Endodermal cell (in vitro differentiated cells): Measurements from ENCODE around the gene SLC26A11. TPM values are rescaled to one million over a fixed set of nuclear protein-coding genes. Genes with fewer than 3 reads are reported as not detected.

ENCODE experiments used
- DNase-seq: peaks from one replicate; pipeline ENCODE4 v3.0.0-alpha.2; 2017
- H3K27ac ChIP-seq: 2 replicates; pipeline ENCODE4 v1.5.1; 2013; ENCODE audit warnings: mild to moderate bottlenecking, low read depth, low read length, moderate library complexity
- H3K27me3 ChIP-seq: 2 replicates; pipeline ENCODE4 v1.6.1; 2013; ENCODE audit warnings: mild to moderate bottlenecking, low read length, moderate library complexity; ENCODE audit not compliant: insufficient read depth, control insufficient read depth, poor library complexity, severe bottlenecking
- H3K36me3 ChIP-seq: 2 replicates; pipeline ENCODE4 v1.7.0; 2013; ENCODE audit warnings: mild to moderate bottlenecking, low read length, moderate library complexity; ENCODE audit not compliant: control insufficient read depth, insufficient read depth
- H3K4me1 ChIP-seq: one replicate; pipeline ENCODE4 v1.7.0; 2013; ENCODE audit warnings: low read length; ENCODE audit not compliant: control insufficient read depth, insufficient read depth
- H3K4me3 ChIP-seq: 2 replicates; pipeline ENCODE4 v1.5.1; 2013; ENCODE audit warnings: mild to moderate bottlenecking, low read length, moderate library complexity
- H3K9ac ChIP-seq: 2 replicates; pipeline ENCODE4 v1.6.1; 2013; ENCODE audit warnings: mild to moderate bottlenecking, low read length, moderate library complexity; ENCODE audit not compliant: poor library complexity, severe bottlenecking; ENCODE audit errors: extremely low read depth
- H3K9me3 ChIP-seq: 2 replicates; pipeline ENCODE4 v1.6.1; 2013; ENCODE audit warnings: mild to moderate bottlenecking, low read length, moderate library complexity; ENCODE audit not compliant: control insufficient read depth
- H3K27ac Mint-ChIP-seq: 2 replicates; pipeline ENCODE4 v1.8.0; 2020; ENCODE audit warnings: mixed read lengths
- H3K27me3 Mint-ChIP-seq: 2 replicates; pipeline ENCODE4 v1.8.0; 2021; ENCODE audit warnings: mild to moderate bottlenecking, mixed read lengths; ENCODE audit not compliant: insufficient read depth
- H3K36me3 Mint-ChIP-seq: 2 replicates; pipeline ENCODE4 v1.8.0; 2020; ENCODE audit warnings: low read depth, mixed read lengths
- H3K4me1 Mint-ChIP-seq: 2 replicates; pipeline ENCODE4 v1.8.0; 2020; ENCODE audit warnings: mixed read lengths
- H3K4me3 Mint-ChIP-seq: 2 replicates; pipeline ENCODE4 v1.8.0; 2020; ENCODE audit warnings: mild to moderate bottlenecking, moderate library complexity, mixed read lengths
- H3K9me3 Mint-ChIP-seq: 2 replicates; pipeline ENCODE4 v1.8.0; 2020; ENCODE audit warnings: mild to moderate bottlenecking, mixed read lengths
- WGBS, 2 experiments: methylation state at CpG; one replicate each; pipeline versions ENCODE4 v1.1.5 to v1.1.7; 2013; ENCODE audit warnings: missing lambda C conversion rate in 2 of 2, mixed read lengths in 1 of 2; ENCODE audit not compliant: insufficient coverage in 1 of 2, insufficient read length in 1 of 2; 5-methylcytosine and 5-hydroxymethylcytosine counted together
- total RNA-seq, 2 donors: library from RNA; stranded (reverse); fragmentation: NEBNext Ultra II Directional in 1 of 2; extraction: Animal tissue kit (Norgen Biotek cat#: 25700) in 1 of 2; gene quantifications; 2 replicates in 1 of 2; 3 replicates in 1 of 2; pipeline ENCODE4 v1.2.1, GENCODE V29; 2021
- TF ChIP-seq, protein P1 (sequence below): fragments of 200-600 bp; sonication (generic); conservative IDR thresholded peaks from 2 replicates; pipeline ENCODE4 v1.5.0; 2021; ENCODE audit warnings: antibody characterized with exemption, mild to moderate bottlenecking

Gene SLC26A11
- total RNA-seq, 2 donors from 2014 or later: 43.7 to 48.2 TPM

DNA sequence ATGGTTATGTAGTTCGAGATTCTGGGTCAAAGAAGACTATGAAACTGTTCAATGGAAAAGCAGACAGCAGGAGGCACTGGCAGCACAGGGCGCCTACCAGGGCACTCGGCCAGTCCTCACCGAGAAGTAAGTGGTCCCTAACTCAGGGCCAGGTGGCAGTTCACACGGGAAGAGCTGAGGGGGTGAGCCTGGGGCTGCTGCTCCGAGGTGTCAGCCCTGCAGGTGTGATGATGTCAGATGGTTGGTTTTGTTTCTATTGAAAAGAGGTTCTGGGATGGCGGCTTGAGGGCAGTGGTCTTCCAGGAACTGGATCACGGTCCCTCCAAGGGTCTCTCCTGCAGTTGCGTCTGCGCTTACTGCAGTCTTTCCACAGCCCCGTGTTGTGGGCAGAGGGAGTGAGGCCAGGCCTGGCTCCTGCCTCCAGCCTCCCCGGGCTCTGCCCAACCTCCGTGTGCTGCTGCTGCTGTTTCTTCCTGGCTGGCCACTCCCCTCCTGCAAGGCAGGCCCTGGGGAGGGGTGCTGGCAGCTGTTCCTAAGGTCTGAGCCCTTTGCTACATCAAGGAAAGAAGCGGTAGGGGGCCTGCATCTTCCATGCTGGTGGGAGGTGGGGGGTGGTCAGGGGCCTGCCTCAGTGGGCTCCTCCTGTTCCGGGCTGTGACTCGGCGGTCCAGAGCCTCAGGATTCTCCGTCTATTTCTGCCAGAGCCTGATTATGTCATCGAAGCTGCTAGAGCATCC lies 63.1 kb downstream of the SLC26A11 start:
- TF ChIP-seq, protein P1, sequence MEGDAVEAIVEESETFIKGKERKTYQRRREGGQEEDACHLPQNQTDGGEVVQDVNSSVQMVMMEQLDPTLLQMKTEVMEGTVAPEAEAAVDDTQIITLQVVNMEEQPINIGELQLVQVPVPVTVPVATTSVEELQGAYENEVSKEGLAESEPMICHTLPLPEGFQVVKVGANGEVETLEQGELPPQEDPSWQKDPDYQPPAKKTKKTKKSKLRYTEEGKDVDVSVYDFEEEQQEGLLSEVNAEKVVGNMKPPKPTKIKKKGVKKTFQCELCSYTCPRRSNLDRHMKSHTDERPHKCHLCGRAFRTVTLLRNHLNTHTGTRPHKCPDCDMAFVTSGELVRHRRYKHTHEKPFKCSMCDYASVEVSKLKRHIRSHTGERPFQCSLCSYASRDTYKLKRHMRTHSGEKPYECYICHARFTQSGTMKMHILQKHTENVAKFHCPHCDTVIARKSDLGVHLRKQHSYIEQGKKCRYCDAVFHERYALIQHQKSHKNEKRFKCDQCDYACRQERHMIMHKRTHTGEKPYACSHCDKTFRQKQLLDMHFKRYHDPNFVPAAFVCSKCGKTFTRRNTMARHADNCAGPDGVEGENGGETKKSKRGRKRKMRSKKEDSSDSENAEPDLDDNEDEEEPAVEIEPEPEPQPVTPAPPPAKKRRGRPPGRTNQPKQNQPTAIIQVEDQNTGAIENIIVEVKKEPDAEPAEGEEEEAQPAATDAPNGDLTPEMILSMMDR: no peak
- no peaks in the 10 kb centered on the region for H3K4me1 ChIP-seq
- Mint-ChIP-seq H3K4me1 (peaks cover 2% of the 10 kb centered on the region), H3K27ac (no peak overlapping the region), H3K4me3 (no peak overlapping the region), H3K27me3 (no peaks in the 10 kb centered on the region), H3K9me3 (no peaks in the 10 kb centered on the region), H3K36me3 (peaks cover 30% of the 10 kb centered on the region)
- H3K27me3 ChIP-seq: no peaks in the 10 kb centered on the region
- no peak for DNase-seq
- peaks cover 6% of the 10 kb centered on the region for H3K36me3 ChIP-seq
- peak overlapping the region; percentile 32 for H3K27ac ChIP-seq
- 85 to 89% methylated on average over 14 to 19 of the region's 19 CpGs for WGBS, 2 experiments
- no peak overlapping the region for H3K9ac ChIP-seq
- no peak overlapping the region for H3K4me3 ChIP-seq
- no peaks in the 10 kb centered on the region for H3K9me3 ChIP-seq

DNA sequence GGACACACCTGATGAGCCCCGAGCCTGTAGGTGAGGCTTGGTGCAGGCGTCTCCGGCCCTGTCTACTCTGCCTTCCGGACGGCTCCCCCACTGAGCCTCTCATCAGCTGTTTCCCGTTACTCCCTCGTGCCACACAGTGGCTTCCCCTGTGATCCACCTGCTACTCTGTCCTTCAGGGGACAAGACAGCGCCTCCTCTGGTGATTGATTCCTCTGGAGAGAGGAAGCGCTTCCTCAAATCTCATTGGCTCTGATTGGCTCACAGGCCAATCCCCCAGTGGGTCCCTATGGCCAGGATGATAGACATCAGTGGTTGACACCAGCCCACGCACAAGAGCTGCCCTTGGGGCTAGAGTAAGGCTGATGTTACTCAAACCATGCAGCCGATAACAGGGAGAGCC lies 64.4 kb downstream of the SLC26A11 start:
- Mint-ChIP-seq H3K27me3 (no peaks in the 10 kb centered on the region), H3K9me3 (no peaks in the 10 kb centered on the region), H3K4me3 (no peak overlapping the region), H3K36me3 (peaks cover 43% of the 10 kb centered on the region), H3K27ac (no peak overlapping the region), H3K4me1 (peaks cover 2% of the 10 kb centered on the region)
- H3K4me3 ChIP-seq: no peak overlapping the region
- WGBS, 2 experiments: 87 to 90% methylated on average over 11 of the region's 11 CpGs
- TF ChIP-seq, protein P1: peak; percentile 66
- H3K27ac ChIP-seq: no peak overlapping the region
- H3K27me3 ChIP-seq: no peaks in the 10 kb centered on the region
- peak; percentile 87 for DNase-seq
- no peaks in the 10 kb centered on the region for H3K4me1 ChIP-seq
- H3K36me3 ChIP-seq: peaks cover 6% of the 10 kb centered on the region
- H3K9me3 ChIP-seq: no peaks in the 10 kb centered on the region
- H3K9ac ChIP-seq: no peak overlapping the region

DNA sequence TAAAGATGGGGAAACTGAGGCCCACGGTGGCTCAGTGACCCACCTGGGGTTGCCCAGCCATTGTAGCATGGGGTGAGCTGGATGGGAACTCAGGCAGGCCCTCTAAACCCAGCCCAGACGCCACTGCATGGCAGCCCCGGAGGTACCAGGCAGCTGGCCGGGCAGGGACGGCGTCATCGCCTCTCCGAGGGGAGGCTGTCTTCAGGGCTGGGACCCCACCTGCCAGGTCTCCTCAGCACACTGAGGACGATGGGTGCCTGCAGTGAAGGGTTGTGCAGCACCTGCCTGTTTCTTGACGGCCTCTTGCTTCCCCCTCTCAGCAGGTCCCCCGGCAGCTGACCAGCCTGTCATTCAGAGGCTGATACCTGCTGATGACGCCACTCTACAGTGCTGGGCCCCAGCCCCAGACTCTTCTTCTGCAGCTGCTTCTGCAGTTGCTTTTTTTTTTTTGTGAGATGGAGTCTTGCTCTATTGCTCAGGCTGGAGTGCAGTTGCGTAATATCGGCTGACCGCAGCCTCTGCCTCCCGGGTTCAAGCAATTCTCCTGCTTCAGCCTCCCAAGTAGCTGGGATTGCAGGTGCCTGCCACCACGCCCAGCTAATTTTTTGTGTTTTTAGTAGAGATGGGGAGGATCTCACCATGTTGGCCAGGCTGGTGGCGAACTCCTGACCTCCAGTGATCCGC lies 65.2 kb downstream of the SLC26A11 start:
- Mint-ChIP-seq H3K27me3 (no peaks in the 10 kb centered on the region), H3K36me3 (peaks cover 43% of the 10 kb centered on the region), H3K4me3 (no peak overlapping the region), H3K27ac (no peak overlapping the region), H3K4me1 (peaks cover 2% of the 10 kb centered on the region), H3K9me3 (no peaks in the 10 kb centered on the region)
- H3K4me1 ChIP-seq: no peaks in the 10 kb centered on the region
- H3K4me3 ChIP-seq: no peak overlapping the region
- no peaks in the 10 kb centered on the region for H3K9me3 ChIP-seq
- DNase-seq: no peak
- TF ChIP-seq, protein P1: no peak
- H3K27me3 ChIP-seq: no peaks in the 10 kb centered on the region
- H3K9ac ChIP-seq: no peak overlapping the region
- peaks cover 12% of the 10 kb centered on the region for H3K36me3 ChIP-seq
- no peak overlapping the region for H3K27ac ChIP-seq
- WGBS, 2 experiments: 88 to 97% methylated on average over 8 to 19 of the region's 19 CpGs
